GM19238 (cell line): Measurements from ENCODE around the gene STK31.
"Not testable (repeated sequence)": the region's sequence is repeated elsewhere in the genome, so short reads cannot be mapped to it uniquely, and the experiment has no call there.

Source experiments
- DNase-seq: peaks from one replicate; pipeline ENCODE4 v3.0.0; 2011; ENCODE audit warnings: low spot score; ENCODE audit not compliant: insufficient read length

STK31 gene

DNA sequence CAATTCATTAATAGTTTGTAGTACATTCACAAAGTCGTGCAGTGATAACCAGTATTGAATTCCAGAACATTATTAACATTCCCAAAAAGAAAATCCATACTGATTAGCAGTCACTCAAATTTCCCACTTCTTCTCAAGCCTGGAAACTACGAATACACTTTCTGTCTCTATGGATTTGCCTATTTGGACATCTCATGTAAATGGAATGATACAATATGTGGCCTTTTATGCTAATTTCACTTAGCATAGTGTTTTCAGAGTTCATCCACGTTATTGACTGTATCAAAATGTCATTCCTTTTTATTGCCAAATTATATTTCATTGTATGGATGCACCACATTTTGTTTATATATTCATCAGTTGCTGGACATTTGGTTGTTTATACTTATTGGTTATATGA, 78.8 kb downstream of the STK31 start:
- no peak for DNase-seq

DNA sequence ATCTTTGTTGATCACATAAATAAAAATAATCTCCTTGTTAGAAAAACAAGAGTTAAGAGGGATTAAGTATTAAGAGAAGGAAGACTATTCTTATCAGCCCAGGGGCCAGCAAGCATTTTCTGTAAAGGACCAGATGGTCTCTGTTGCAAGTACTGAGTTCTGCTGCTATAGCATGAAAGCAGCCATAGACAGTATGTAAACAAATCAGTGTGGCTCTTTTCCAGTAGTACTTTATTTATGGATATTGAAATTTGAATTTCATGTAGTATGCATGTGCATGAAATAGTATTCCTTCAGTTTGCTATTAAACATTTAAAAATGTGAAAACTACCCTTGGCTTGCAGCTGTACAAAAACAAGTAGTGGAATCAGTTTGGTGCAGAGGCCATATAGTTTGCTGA, 81.7 kb downstream of the STK31 start:
- no peak for DNase-seq

DNA sequence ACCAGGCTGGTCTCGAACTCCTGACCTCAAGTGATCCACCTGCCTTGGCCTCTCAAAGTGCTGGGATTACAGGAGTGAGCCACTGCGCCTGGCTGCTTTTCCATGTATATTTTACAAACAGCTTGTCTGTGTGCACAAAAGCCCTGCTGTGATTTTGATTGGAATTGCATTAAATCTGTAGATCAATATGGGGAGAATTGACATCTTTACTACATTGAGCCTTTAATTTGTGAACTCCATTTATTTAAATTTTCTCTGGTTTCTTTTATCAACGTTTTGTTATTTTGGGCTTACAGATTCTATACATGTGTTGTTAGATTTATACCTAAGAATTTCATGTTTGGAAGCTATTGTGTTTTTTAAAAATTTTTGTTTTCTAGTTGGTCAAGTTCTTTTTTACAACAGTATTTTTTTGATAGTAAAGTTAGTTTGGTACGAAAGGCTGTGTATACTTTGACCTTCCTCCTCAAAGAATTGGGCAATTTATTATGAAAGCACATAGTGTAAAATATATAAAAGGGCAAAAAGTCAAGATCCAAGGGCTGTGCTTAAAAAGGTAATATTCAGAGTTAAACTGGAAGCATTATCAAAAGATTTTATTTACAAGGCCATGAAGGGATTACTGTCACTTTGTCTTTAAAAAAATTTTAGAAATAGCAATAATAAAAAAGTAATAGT, 92.8 kb downstream of the STK31 start:
- DNase-seq: no peak

DNA sequence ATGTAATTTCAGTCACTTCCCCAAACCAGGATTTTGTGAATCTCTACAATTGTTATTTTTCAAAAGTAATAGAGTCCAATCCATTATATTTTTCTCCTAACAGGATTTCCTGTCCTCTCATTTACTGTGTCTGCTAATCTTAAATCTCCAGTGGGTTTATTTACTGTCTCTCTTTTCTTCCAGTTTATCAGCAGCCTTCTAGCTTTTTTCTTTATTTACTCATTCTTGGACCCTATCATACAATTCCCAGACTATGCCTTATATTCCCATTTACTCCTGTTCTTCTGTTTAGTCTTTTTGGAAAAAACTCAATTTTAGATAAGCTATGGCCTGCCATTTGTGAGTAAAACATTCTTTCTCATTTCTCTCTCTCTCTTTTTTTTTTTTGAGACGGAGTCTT, 94.7 kb downstream of the STK31 start:
- no peak for DNase-seq

DNA sequence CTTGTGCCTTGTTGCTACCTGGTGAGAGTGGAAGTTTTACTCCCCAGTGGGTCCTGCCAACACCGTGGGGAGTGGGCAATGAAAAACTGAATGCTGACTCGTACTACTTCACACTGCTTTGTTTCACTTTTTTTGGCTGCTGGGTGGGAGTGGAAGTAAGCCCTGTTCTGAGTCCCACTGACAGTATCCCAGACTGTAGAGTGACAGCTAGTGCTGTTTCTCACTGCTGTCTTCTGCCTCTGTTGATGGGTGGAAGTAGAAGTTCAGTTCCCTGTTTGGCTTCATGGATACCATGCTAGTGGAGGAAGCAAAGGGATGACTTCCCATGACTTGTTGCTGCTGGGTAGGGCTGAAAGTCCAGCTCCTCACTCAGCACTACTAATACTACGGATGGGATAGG, 98.4 kb downstream of the STK31 start:
- no peak for DNase-seq

DNA sequence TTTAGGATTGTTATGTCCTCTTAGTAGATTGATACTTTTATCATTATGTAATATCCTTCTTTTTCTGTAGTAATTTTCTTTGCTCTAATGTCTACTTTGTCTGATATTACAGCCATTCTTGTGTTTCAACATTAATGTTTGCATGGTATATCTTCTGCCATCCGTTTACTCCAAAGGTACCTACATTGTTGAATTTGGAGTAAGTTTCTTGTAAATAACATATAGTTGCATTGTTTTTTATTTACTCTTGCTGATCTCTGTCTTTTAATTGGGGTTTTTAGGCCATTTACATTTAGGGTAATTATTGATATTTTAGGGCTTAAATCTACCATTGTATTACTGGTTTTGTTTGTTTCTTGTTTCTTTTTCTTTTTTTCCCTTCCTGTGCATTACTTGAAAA, 100.1 kb downstream of the STK31 start:
- no peak for DNase-seq

DNA sequence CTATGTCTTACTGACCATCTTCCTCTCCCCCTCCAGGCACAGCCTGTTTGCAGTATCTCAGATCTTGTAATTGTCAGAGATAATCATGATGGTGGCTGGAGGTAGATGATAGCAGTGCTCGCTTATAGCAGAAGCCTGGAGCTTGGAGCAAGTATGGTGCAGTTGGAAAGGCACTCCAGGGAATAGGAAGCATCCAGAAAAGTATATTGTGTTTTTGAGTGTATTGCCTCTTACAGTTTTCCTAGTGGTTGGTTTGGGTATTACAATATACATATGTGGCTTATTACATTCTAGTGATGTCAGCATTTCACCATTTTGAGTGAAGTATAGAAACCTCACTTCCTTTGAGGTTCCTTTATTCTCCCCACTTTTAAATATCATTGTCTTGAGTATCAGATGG, 101.5 kb downstream of the STK31 start:
- DNase-seq: no peak

DNA sequence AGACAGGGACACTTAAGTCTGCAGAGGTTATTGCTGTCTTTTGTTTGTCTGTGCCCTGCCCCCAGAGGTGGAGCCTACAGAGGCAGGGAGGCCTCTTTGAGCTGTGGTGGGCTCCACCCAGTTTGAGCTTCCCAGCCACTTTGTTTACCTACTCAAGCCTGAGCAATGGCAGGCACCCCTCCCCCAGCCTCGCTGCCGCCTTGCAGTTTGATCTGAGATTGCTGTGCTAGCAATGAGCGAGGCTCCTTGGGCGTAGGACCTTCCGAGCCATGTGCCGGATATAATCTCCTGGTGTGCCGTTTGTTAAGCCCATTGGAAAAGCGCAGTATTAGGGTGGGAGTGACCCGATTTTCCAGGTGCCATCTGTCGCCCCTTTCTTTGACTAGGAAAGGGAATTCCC, 118.1 kb downstream of the STK31 start:
- DNase-seq: not testable (repeated sequence)

DNA sequence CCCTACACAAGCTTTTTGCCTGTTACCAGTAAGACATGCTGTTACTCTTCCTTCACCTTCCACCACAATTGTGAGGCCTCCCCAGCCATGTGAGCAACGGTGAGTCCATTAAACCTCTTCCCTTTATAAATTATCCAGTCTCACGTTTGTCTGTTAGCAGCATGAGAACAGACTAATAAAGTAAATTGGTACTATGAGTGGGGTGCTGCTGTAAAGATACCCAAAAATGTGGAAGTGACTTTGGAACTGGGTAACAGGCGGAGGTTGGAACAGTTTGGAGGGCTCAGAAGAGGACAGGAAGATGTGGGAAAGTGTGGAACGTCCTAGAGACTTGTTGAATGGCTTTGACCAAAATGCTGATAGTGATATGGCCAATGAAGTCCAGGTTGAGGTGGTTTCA, 122.7 kb downstream of the STK31 start:
- DNase-seq: not testable (repeated sequence)

DNA sequence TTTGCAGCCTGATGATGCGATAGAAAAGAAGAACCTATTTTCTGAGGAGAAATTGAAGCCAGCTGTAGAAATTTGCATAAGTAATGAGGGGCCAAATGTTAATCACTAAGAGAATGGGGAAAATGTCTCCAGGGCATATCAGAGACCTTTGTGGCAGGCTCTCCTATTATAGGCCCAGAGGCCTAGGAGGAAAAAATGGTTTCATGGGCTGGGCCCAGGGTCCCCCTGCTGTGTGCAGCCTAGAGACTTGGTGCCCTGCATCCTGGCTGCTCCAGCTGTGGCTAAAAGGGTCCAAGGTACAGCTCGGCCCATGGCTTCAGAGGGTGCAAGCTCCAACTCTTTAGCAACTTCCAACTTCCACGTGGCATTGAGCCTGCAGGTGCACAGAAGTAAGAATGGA, 123.4 kb downstream of the STK31 start:
- no peak for DNase-seq

DNA sequence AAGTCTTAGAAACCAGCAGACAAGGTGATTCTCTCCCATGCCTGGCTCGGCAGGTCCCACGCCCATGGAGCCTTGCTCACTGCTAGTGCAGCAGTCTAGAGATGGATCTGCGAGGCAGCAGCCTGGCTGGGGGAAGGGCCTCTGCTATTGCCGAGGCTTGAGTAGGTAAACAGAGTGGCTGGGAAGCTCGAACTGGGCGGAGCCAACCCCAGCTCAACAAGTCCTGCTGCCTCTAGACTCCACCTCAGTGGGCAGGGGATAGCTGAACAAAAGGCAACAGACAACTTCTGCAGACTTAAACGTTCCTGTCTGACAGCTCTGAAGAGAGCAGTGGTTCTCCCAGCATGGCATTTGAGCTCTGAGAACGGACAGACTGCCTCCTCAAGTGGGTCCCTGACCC, 134.8 kb downstream of the STK31 start:
- not testable (repeated sequence) for DNase-seq

DNA sequence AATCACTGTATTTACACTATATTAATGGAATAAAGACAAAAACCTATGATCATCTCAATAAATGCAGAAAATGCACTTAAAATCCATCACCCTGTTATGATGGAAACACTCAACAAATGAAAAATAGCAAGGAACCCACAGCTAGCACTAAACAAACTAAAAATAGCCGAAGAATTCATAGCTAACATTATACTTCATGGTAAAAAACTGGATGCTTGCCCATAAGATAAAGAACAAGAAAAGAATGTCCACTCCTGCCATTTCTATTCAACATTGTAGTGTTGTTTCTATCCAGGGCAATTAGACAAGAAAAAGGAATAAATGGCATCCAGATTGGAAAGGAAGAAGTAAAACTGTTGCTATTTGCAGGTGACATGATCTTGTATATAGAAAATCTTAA, 142.1 kb downstream of the STK31 start:
- DNase-seq: no peak

DNA sequence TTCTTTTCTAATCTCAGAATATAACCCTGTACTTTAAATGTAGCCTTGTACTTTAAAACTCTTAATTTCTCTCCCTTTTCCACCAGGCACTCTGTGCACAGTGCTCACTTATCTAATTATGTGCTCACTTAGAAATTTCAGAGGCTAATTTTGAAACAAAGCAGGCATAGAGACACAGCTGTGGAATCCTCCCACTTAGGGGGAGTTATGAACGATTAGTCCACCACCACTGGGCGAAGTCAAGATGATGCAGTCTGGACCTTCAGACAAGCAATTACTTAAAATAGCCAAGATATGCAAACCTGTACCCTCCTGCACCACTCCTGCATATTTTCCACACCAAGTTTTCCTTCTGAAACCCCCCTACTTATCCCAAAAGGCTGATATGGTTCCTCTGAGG, 143.0 kb downstream of the STK31 start:
- no peak for DNase-seq

DNA sequence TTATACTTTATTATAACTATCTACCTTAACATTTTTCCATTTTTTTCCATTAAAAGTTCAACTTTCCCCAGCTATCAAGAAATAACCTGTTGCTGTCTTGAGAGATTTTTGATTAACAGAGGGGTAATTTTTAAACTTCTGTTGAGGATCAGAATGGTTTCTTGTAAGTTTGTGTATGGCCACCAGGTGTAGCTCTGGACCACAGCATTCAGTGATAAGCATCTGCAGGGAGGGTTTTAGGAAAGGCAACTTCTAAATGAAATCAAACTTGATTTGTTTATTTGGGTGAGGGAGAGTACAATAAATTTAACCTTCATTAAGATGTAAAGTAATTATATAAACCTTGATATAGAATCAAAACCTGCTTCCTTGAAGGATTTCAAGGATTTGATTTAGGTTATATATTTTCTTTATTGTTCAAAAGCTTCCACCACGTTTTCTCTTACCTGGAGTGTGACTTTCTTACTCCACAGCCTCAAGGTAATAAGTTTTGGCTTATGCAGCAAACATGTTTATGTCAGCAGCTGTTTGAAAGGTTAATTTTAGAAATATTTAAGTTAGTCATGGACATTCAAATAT, 153.3 kb downstream of the STK31 start:
- DNase-seq: no peak

DNA sequence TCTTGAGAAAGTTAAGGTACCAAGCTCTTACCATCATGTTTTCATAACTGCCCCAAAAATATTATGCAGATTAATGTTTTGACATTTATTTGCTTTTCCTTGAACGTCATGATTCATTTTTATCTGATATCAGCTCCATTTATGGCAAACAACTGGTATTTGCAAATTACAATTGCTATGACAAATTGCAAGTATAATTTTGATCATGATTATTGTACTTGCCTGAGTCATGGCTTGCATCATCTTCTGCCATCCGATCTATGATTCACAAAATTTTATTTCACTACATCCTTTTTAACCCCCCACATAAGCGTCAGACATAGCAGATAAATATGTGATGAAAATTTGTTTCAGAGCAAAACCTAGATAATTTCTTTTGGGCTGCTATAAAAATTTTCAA, 155.0 kb downstream of the STK31 start:
- DNase-seq: no peak

DNA sequence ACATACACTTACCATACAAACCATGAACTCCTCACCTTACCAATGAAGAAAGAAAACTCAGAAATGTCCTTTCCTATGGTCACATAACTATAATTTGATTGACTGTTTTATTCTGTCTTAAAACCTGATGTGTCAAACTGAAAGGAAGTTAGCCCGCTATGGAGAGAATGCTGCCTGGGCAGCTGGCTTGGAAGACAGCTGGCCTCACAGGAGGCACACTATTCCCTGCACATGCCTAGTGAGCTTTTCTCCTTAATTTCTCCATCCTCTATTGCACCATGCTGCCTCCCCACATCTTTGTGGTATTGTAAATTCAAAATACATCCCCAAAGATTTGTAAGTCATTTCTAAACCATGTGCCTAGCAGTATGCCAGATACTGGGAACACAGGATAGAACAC, 163.3 kb downstream of the STK31 start:
- DNase-seq: no peak

DNA sequence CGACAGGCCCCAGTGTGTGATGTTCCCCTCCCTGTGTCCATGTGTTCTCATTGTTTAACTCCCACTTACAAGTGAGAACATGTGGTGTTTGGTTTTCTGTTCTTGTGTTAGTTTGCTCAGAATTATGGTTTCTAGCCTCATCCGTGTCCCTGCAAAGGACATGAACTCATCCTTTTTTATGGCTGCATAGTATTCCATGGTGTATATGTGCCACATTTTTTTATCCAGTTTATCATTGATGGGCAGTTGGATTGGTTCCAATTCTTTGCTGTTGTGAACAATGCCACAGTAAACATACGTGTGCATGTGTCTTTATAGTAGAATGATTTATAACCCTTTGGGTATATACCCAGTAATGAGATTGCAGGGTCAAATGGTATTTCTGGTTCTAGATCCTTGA, 166.5 kb downstream of the STK31 start:
- not testable (repeated sequence) for DNase-seq
